ENCODE measurements around the gene LZTS3.
A peak's percentile ranks its signal among the peaks of the same experiment; 100 is the strongest.
"Not testable (repeated sequence)": the region's sequence is repeated elsewhere in the genome, so short reads cannot be mapped to it uniquely, and the experiment has no call there.

Gene LZTS3

DNA sequence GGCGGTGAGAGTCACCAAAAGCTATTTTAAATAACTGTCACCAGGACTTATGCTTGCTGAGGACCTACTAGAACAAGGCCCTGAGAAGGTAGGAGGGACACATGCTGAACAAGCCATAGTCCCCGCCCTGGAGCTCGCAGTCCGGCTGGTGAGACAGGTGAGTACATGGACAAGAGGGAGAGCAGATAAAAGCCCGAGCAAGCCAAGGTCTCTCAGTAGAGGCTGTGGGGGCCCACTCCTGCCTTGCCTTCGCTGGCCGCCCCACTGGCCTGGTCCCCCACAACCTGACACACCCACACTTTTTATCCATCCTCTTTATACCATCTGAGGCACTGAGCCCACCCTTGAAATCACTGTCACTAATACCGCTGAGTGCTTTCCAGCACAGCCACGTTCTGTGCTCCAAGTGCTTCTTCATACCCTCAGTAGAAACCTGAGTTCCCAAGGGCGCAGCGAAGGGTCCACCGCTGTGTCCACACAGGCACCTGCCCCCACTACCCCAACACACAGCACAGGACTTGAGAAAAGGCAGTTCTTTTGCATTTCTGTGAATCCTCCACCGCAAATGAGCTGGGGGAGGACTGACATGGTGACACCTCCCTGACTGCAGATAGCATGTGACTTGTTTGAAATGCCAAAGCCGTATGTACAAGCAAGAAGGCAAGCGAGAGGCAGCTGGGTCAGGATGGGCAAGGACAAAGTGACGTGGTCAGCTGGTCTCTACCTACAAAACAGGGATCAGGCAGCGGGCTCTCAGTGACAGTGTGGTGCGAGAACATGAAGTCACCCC, 19.1 kb upstream of the LZTS3 start:
- no peak for DNase-seq

DNA sequence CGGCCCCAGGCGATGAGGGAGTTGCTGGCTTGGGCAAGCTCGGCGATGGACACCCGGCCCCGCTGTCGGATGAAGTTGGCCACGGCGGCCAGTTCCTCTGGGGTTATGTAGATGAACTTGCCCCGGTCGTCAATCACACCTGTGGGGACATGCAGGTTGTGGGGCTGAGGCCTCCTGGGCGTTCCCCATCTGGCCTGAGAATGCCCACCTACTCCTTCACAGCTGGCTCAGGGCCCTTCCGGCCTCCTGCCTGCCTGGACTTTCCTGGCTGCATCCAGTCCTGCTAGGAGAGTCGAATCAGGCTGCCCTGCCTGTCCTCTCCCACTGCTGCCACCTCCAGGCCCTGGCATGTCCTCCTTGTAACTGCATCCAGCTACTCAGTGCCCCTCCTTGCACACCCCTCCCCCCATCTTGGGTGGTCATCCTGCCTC, 17.3 kb upstream of the LZTS3 start:
- DNase-seq: no peak

DNA sequence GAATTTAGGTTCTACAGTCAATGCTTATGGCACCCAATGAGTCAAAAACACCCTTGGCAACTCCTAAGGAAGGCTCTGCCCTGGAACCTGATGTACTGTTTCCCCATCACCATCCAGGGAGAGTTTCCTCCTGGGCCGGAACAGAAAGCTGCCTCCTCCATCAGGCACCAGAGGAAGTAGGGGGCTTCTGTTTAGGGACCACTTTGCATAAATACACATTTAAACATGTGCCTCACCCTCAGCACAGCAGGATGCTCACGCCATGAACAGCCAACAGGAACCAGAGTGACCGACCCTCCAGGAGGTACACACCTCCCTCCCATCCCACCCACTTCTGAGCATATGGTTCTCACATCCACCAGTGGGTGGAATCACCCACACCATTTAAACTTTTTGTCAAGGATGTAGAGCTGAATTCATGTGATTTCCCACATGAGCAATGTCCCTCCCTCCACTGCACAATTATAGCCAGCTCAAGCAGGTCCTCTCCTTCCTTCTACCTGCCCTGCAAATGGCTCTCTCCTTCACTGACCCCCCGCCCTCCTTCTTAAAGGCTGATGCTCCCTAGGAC, 16.3 kb upstream of the LZTS3 start:
- no peak for DNase-seq

DNA sequence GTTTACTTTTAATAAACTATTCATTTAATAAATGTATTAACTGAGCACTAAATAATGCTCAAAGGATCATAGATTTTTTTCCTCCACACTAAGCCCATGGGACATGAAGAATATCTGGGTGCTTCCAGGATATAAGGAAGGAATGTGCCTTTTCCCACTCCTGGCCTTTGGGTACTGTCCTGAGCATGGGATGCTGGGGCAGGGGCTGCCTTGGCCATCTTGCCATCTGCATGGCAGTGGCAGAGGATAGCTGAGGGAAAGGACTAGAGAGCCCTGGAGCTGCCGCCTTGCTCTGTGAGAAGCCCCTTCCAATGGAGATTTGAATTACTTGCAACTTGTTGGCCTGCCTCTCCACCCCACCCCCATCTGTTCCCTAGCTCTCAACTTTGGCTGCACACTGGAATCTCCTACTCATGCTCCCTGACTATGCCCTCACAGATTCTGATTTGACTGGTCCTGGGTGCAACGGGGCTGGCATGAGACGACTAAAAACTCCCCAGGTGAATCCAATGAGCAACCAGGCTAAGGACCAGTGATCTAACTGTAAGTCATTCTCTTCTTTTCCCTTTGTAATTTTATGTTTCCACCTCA, 15.6 kb upstream of the LZTS3 start:
- no peak for DNase-seq

DNA sequence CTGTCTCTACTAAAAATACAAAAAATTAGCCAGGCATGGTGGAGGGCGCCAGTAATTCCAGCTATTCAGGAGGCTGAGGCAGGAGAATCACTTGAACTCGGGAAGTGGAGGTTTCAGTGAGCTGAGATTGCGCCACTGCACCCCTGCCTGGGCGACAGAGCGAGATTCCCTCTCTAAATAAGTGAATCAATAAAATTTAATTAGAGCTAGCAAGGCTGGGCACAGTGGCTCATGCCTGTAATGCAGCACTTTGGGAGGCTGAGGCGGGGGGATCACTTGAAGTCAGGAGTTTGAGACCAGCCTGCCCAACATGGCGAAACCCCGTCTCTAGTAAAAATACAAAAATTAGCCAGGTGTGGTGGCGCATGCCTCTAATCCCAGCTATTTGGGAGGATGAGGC, 14.5 kb upstream of the LZTS3 start:
- DNase-seq: not testable (repeated sequence)

DNA sequence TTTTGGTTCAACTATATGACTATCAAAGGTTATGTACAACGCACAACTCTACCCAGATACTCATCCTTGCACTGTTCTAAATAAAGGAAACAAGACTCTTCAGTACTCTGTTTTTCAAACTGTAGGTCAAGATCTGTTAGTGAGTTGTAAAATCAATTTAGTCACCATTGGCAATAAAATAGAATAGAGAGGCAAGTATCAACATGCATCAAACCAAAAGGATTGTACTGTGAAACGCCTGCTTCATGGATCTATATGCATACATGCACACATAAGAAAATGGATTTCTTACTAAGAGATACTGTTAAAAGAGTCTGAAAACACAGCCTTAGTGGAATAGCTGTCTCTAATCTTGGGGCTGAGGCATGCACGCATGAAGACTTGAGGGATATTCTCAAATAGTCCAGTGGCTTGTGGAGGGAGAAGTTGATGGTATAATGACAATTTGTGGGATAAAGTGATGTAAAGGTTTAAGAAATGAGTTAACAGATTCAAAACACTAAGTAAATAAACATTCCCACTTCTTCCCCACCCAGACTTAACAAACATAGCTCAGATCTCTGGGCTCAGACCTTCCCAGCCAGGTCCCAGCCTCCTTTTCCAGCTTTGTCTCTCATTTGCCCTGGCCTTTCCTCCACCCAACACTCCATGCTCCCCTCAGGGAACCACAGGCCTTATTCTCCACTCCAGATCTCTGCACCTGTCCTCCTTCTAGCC, 10.7 kb upstream of the LZTS3 start:
- DNase-seq: no peak

DNA sequence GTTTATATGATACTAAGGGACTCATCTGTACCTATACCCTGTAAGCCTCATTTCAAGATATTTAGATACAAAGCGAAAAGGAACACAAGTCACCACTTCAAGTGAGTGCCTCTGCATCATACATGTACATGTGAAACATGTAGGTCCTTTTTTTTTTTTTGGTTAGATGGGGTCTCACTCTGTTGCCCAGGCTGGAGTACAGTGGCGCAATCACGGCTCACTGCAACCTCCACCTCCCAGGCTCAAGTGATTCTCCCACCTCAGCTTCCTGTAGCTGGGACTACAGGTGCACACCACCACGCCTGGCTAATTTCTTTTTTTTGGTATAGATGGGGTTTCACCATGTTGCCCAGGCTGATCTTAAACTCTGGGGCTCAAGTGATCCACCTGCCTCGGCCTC, 9.1 kb upstream of the LZTS3 start:
- DNase-seq: not testable (repeated sequence)

DNA sequence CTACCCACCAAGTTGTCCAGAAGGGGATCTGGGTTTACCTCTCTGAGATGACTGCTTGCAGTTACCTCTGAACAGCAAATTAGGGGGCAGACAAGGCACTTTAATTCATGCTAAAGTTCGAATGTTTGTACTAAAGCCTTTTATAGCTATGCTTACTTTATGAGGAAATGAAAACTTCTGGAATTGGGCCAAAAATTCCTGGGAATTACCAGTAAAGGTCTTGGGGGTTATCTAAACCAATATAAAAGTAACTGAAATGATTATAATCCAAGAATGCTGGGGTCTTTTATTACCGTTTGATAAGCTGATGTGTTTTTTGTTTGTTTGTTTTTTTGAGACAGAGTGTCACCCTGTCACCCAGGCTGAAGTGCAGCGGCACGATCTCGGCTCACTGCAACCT, 7.9 kb upstream of the LZTS3 start:
- no peak for DNase-seq

DNA sequence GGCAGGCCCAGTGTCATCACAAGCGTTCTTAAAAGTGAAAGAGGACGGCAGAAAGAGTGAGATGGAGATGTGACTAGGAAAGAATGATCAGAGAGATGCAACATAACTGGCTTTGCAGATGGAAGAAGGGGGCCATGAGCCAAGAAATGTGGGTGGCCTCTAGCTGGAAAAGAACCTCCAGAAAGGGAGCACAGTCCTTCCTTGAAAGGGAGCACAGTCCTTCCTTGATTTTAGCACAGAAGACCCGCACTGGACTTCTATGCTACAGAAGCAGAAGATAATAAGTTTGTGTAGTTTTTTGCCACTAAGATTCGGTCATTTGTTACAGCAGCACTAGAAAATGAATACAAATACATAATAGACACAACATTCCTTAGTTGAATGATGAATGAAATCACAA, 7.0 kb upstream of the LZTS3 start:
- no peak for DNase-seq

DNA sequence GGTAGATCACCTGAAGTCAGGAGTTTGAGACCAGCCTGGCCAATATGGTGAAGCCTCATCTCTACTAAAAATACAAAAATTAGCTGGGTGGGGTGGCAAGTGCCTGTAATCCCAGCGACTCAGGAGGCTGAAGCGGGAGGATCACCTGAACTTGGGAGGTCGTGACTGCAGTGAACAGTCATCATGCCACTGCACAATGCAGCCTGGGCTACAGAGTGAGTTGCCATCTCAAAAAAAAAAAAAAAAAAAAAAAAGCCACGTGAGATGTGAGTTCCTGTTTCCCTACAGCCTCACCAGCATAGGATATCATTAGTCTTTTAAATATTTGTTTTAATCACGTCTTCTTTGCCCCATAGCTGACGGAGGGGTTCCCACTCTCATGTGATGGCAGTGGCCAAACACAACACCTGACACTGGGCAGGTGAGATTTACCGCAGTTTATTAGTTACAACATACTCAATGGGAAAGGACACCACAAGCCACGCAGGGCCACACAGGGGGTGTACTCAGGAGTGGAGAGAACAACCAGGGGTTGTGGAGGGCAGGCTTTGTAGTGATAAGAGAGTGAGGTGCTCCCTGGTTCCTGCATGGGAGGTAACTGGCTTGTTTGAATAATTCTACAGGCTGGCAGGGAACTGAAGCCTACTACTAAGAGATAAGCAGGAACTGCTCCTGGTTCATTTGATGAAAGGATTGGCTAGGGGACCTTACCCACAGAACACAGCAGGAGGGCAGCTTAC, 4.6 kb upstream of the LZTS3 start:
- no peak for DNase-seq

DNA sequence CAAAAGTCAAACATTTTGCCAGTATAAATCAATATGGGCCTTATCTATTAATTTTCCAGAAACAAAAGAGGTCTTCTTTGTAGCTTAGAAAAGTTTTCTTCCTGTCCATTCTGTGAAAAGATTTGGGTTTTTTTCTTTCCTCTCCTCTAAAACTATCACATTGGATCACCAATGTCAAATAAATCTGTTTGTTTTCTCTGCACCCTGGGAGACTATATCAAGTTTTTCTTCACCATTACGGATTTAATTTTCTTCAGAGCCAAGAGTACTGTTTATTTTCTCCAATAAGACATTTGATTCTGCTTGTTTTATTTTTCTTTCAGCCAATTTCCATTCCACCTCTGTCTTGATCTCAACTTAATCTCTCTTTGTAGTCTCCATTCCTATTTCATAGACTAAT, 1.9 kb upstream of the LZTS3 start:
- no peak for DNase-seq

DNA sequence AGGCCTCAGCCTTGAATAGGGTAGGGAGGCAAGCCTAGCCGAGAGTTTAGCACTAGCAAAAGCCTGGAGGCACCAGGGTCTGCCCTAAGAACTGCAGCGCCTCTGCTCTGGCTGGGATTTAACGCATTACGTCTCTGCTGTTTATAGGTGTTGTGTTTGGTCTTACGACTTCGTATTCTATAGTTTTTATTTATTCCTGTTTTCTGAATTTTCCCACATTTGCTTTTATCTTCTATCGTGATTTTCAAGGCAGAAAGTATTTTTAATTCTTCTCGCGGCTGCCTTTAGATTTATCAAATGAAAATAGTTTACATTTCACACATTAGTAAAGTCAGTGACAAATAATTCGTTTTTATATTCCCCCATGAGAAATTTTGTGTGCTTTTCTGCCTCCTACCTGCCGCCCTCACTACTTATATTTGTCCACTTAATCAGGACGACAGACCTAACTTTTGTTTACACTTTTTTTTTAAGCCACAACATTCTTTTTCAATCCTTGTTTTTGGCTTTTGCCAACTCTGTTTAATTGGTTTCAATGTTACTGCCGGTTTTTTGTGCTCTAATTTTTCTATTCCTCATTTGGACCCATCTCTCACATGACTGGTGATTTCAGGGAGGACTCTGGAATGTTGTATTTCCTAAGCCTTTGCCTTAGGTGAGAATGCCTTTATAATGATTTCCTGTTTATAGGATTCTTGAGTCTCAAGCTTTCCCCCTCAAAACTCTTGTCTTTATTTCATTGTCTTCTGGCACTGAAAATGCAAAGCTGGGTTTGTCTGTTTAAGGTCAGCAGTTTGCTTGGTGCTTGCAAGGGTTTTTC, 1.3 kb upstream of the LZTS3 start:
- no peak for DNase-seq

DNA sequence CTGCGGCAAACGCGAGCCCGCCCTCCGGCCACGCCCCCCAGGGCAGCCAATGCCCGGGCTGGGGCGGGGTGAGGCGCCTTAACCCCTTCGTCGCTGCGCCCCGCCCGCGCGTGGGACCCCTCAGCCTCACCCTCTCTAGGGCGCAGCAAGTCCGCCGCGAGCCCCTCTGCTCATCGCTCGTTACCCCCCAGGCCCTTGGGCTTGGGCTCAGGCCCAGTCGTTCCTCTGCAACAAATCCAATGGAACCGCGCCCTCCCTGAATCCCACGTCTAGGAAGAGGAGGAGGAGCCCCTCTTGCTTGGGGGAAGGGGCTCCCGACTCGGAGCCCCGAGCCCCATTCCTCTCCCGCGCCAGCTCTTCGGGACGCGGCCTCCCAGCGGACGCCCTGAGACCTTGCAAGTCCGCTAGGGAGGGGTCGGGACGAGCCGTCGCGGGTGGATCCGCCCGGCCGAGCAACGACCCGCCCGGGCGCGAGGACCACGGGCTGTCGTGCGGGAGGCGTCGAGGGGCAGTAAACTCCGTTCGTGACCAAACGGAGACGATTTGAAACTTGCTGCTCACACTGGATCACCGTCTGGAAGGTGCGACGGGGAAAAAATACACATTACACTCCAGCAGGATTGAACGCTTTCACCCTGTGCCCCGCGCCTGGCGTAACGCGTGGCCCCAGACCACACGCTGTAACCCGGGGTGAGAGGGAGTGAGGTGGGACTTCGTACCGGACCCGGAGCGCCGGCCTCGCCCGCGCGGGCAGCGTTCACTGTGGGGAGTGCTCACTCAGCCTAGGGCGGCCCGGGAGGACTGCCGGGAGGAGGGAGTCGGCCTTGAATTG, 477 bp upstream of the LZTS3 start:
- peak; percentile 94 for DNase-seq

DNA sequence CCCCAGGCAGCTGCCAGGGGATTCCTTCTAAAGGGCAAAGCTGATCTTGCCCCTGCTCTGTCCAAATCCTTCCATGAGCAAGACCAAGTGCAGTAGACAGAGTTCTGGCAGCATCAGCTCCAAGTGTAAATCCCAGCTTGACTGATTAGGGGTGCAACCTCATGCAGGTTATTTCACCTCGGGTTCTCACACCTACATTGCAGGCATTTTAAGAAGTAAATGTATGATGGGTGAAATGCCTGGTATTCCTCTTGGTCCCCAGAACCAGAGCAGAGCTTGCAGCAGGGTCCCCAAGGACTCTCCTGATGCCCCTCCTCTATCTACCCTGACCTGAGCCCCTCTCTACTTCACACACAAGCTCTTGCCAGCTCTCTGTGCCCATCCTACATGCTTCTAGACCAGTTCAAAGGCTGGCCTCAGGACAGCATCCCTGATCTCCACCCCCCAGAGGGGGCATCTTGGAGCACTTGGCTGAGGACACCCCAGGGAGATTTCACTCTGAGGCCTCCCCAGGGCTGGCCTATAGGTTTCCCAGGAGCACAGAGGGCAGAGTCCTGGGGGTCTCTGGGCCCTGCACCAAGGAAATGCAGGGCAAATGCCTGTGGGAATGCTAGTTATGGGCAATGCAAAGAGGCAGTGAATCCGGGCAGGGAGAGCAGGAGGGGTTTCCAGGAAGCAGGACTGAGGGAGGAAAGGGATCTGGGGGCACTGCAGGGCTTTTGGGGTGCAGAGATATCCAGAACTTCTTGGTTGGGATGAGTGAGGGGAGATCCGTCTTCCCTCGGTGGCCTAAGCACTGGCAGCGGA, 1.0 kb downstream of the LZTS3 start:
- no peak for DNase-seq

DNA sequence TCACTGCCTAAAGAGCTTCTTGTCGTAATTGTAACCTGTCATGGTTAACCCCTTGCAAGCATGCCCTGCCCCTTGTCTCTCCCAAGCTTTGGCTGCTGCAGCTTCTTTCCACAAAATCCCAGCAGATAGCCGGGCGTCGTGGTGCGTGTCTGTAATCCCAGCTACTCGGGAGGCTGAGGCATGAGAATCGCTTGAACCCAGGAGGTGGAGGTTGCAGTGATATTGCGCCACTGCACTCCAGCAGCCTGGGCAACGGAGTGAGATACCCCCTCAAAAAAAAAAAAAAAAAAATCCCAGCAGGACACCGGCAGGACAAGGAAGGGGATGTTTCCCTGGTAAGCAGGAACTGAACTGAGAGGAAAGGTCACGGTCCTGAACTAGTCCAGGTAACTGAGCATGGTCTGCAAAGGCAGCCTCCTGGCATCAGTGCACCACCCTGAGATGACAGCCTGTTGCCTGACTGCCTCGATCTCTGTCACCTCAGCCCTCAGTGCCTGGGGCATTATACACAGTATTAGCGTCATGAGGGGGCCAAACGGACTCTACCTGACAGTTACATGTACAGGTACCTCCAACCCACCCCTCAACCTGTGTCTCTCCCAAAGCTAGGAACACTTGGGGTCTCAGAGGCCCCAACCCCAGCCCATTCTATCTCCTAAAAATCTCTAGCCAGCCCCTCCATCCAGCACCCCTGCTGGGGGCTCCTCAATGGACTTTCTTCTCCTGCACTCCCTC, 1.8 kb downstream of the LZTS3 start:
- no peak for DNase-seq

DNA sequence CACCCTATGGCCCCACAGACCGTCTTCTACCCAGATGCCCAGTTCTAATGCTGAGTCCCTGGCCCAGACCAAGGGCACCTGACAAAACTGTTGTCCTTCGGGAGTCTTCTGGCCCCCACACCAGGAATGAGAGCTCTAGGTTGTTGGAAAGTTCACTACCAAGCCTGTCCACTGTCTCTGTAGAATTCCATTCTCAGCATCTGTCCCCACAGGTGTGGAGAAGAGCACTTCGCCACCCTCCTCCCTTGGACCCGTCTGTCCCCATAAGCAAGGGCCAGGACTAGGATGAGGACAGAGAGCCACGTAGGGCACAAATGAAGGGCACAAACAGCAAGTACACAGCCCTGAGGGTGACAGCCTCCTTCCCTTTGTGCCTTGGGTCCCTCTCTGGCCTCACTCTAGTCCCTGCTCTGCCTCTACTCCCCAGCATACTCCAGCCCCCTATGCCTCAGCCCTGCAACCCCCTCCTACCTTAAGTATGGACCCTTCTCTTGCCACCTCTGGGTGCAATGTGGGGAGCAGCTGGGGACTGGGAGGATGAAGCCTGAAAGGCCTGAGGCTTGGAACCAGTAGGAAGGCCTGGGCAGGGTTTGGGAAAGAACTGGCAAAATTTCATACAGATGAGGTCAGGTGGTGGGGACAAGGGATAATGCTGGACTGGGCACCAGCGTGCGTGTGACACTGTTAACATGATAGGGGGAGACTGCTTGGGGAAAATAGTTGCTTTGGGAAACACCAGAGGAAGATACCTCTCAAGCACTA, 4.3 kb downstream of the LZTS3 start:
- DNase-seq: peak; percentile 78

DNA sequence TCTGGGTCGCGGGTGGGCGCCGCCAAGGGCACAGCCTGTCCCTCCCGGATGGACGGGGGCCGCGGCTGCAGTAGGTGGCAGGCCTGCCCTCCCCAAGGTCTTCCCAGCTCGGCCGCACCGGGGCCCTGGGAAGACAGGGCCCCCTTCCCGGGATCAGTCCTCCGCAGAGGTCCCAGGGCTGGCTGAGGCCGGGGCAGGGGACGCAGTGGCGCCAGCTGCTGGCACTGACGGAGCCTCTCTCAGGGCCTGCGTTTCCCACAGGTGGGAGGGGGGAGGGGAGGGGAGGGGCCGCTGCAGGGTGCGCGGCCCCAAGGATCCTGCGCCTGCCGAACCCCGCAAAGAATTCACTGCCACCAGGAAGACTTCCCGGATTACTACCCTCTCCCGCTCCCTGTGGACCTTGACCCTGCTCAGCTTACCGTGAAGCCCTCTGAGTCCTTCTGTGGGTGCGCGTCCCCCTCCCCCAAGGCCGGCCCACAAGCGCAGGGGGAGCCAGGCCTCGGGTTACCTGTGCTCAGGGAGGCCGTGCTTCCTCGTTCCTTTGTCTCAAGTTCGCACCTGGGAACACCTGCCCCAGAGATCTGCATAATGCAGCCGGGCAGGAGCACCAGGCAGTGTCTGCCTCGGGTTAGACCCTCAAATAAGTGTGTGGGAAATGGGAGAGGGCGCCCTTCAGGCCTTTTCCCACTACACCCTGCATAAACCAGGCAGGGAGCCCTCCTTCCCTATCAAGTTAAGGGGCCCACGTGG, 5.1 kb downstream of the LZTS3 start:
- DNase-seq: peak; percentile 96

DNA sequence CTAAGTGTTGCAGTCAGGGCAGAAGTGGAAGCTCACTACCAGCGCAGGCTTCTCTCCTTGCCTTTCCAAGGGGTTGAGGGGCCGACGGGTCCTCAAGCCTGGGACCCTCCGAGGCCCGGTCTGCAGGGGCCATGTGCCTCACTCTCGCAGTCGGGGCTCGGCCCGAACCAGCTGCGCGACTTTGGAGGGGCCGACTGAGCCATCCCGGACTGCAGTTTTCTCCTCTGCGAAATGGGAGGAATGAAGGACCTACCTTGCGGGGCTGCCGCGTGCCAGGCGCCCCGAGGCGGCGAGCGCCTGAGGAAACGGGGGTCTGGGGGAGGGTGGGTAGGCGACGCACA, 5.6 kb downstream of the LZTS3 start:
- peak; percentile 63 for DNase-seq

All from DMS53 (cell line).